Activated CD8-positive, alpha-beta memory T cell treated with anti-CD3 and anti-CD28 coated beads for 48 hours (primary cell): Measurements from ENCODE around the gene MEIS3.
"Not testable (repeated sequence)": the region's sequence is repeated elsewhere in the genome, so short reads cannot be mapped to it uniquely, and the experiment has no call there.

Experiments used
- DNase-seq, 3 experiments: peaks; one replicate each; pipeline ENCODE4 v3.0.0-alpha.2; 2020; ENCODE audit warnings: low read depth in 2 of 3, low spot score in 2 of 3

MEIS3 gene

GRCh38 chr19:47417107-47417745 lies 2.1 kb downstream of the MEIS3 start:
- DNase-seq = no peak

- no peak for DNase-seq
Observed at GRCh38 chr19:47416643-47416985, 2.7 kb downstream of the MEIS3 start.

GRCh38 chr19:47415953-47416642 lies 3.2 kb downstream of the MEIS3 start:
- DNase-seq = no peak

- DNase-seq = no peak
Observed at GRCh38 chr19:47414469-47414868, 4.9 kb downstream of the MEIS3 start.

GRCh38 chr19:47413941-47414340 lies 5.4 kb downstream of the MEIS3 start:
- no peak for DNase-seq

GRCh38 chr19:47411696-47412095 lies 7.6 kb downstream of the MEIS3 start:
- not testable (repeated sequence) for DNase-seq

- no peak for DNase-seq
Observed at GRCh38 chr19:47411101-47411500, 8.2 kb downstream of the MEIS3 start.

GRCh38 chr19:47408156-47408938 lies 11.0 kb downstream of the MEIS3 start:
- no peak for DNase-seq

GRCh38 chr19:47407417-47407774 lies 11.9 kb downstream of the MEIS3 start:
- no peak for DNase-seq

- no peak for DNase-seq
Observed at GRCh38 chr19:47406711-47407416, 12.5 kb downstream of the MEIS3 start.

GRCh38 chr19:47405854-47406417 lies 13.4 kb downstream of the MEIS3 start:
- DNase-seq = no peak

GRCh38 chr19:47405197-47405550 lies 14.2 kb downstream of the MEIS3 start:
- DNase-seq = no peak

- DNase-seq = no peak
Observed at GRCh38 chr19:47404334-47405196, 14.8 kb downstream of the MEIS3 start.

- DNase-seq = no peak
Observed at GRCh38 chr19:47402504-47402903, 16.8 kb downstream of the MEIS3 start.

- DNase-seq = no peak
Observed at GRCh38 chr19:47398707-47399597, 20.4 kb downstream of the MEIS3 start.

GRCh38 chr19:47391510-47392223 lies 27.7 kb downstream of the MEIS3 start:
- DNase-seq = peak; percentile 48 to 86 (median 72)

- no peak for DNase-seq
Observed at GRCh38 chr19:47390533-47391488, 28.5 kb downstream of the MEIS3 start.

- no peak for DNase-seq
Observed at GRCh38 chr19:47389150-47389556, 30.2 kb downstream of the MEIS3 start.
